GM12892 (cell line): ENCODE data around the gene DMXL2.

Experiments used
- POLR2A ChIP-seq: IDR thresholded peaks from 2 replicates; pipeline ENCODE4 v1.6.1; 2011; ENCODE audit warnings: low read depth, low read length, control low read depth
- POLR2AphosphoS5 ChIP-seq: IDR thresholded peaks from 2 replicates; pipeline ENCODE4 v1.6.1; 2011; ENCODE audit warnings: low read depth, low read length, control low read depth
- TAF1 ChIP-seq: IDR thresholded peaks from 2 replicates; pipeline ENCODE4 v1.6.1; 2011; ENCODE audit warnings: low read depth, mild to moderate bottlenecking, control low read depth, low read length, borderline replicate concordance

GRCh38 chr15:51403072-51403878 is 219.3 kb downstream of the DMXL2 start:
- TF ChIP-seq POLR2A (no peak), POLR2AphosphoS5 (no peak), TAF1 (no peak)
